ENCODE measurements around the gene PTPRJ.

- TF ChIP-seq CTCF (IDR thresholded peaks at IDR 0.05) (no peak), POLR2A (IDR thresholded peaks at IDR 0.05) (no peak)
Measured at GRCh38 chr11:48123254-48123875, 143.0 kb downstream of the PTPRJ start.

Data from right lobe of liver (tissue), 4 donors.